Cardiac fibroblast (primary cell): Measurements from ENCODE around the gene POLD4.

ENCODE experiments used
- DNase-seq, 2 donors: peaks; one replicate each; pipeline versions ENCODE4 v3.0.0 to v3.0.0-alpha.2; 2010; ENCODE audit warnings: low read depth in 2 of 2
- H3K4me3 ChIP-seq, 2 donors: replicated peaks in 1 of 2; 1 replicate in 1 of 2; 2 replicates in 1 of 2; pipeline ENCODE4 v1.5.1; 2011; ENCODE audit warnings: low read depth in 2 of 2, low read length in 2 of 2, mild to moderate bottlenecking in 2 of 2, moderate library complexity in 1 of 2
- CTCF ChIP-seq: IDR thresholded peaks from one replicate; pipeline ENCODE4 v1.5.1; 2011; ENCODE audit warnings: low read depth, mild to moderate bottlenecking, low read length, inconsistent platforms

The POLD4 gene

GRCh38 chr11:67376873-67377808 lies 23.8 kb upstream of the POLD4 start:
- no peak for DNase-seq
- TF ChIP-seq CTCF = no peak
- H3K4me3 ChIP-seq = no peak overlapping the region

DNA sequence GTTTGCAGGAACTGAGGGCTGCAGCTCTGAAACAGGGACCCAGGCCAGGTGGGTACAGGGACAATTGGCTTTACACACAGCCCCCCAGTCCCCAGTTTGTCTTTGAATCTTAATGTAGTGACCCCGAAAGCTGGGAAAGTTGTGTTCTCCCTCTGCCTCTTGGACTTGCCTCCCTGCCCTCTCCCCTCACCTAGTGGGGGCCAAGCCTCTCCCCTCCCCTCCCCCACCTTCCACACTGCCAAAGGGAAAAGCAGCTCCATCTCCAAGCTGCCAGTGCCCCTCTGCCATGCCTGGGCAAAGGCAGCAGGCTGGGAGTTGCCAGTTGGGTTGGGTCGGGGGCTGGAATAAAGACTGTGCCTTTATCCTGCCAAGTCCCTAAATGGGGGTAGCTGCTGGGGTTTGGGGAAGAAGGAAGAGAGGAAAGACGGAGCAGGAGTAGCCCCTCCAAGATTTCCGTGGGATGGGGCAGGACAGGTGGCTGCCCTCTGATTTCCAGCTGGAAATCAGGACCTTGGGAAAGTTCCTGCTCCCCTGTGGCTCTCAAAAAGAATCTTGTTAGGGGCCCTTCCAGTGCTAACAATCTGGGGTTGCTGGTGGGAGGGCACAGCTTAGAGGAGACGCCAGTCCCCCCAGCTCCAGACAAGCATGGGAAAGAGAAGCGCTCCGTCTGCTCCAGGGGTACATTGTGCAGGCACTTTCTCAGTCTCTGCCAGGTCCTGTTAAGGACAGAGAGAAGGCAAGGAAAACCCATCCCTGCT lies 22.9 kb upstream of the POLD4 start:
- no peak for TF ChIP-seq CTCF
- DNase-seq = no peak

DNA sequence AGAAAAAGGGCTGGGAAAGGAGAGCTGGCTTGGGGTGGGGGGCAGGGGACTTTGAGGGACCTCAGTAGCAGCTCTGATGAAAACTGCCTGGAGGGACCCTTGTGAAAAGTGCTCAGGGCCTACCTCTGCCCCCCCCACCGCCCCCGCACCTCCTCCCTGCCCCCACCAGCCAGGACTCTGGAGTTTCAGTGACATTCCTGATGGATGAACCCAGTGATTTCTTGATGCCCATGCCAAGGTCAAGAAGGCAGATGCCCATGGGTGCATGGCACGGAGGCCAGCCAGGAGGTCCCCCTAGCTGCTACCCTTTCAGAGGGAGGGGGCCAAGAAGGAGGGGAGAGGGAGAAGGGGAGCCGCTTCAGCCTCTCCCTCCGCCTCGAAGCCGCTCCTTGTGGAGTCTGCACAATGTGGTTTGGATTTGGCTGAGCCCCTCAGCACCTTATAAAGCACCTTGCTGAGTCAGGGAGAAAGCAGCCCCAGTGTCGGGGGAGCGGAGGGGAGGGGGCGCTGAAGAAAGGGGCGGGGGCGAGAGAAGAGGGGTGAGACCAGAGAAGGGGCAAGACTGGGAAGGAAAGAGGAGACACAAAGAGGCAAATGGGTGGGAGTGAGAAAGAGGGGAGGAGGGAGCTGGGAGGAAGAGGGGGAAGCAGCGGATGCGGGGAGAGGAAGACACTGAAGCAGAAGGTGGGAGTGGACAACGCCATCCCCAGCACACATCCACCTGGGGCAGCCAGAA lies 22.1 kb upstream of the POLD4 start:
- H3K4me3 ChIP-seq = no peak overlapping the region

More for the DNA sequence above, 22.9 kb upstream of the POLD4 start:
- H3K4me3 ChIP-seq = no peak overlapping the region

DNA sequence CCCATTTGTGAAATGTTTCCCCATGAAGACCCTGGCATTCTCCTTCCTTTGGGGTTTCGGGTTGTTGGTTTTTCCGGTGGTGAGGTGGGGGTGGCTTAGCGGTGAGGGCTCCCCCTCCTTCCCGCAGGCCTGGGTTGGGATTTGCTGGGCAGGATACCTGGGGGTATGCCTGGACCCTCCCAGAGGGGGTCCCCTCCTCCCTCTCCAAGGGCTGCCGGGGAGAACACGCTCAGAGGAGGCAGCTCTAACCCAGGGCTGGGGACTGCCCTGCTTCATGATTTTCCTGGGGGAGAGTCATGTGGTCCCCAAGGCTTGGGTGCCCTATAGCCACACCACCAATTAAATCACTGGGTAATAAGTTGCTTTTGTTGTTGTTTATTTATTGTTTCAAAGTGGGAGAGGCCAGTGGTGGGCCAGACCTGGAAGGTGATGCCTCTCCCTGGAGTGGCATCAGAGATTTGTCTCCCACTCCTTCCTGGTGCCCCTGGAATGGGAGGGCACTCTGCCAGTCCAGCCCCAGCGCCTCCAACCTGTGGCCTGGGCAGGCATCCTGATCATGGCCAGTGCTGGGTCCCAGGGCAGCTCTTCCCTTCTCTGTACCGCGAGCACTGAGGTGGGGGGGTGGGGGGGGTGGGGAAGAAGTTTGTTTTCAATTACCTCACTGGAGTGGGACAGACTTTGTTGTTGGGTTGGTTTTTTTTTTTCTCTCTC lies 21.4 kb upstream of the POLD4 start:
- TF ChIP-seq CTCF = no peak
- peak overlapping the region; percentile 48 to 69 for H3K4me3 ChIP-seq
- DNase-seq = peak in 1 of 2 donors; percentile 36

More for the DNA sequence above, 22.1 kb upstream of the POLD4 start:
- no peak for TF ChIP-seq CTCF
- DNase-seq = no peak

DNA sequence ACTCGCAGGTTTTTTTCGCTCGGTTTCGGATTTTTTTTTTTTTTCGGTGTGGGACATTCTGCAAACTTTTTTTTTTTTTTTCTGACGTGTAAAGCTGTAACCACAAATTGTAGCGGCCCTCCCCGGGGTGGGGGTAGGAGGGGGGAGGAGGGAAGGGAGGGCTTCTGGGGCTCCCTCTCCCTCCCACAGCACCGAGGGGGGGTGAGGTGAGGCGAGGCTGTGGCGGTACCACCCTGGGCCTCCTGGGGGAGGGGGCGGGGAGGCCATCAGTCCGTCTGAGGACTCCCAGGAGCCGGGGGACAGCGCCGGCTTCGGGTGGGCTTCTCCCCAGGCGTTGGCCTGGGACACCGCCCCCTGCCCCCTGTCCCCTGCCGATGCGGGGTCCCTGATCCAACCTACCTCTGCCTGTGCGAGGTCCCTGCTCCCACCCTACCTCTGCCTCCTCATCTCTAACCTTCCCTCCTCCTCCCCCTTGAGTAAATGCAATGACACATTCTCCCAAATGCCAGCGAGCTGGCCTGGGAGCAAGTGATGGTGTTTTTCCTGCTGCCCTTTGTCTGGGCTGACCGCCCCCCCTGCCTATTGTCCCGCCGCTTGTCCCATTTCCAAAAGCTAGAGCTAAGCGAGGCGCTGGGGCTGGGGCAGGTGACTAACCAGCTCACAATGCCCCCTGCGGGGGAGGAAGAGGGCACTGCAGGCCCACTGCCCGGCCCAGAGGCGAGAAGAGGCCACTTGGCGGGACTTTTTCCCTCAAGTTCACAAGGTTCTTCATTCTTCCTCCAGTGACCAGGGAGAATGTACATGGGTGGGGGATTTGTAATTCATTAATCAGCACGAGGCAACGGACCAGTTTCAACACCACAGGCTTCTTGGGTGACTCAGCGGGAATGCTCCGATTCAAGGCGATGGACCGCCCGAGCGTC lies 20.6 kb upstream of the POLD4 start:
- peak overlapping the region; percentile 48 to 69 for H3K4me3 ChIP-seq
- TF ChIP-seq CTCF = peak; percentile 29
- DNase-seq = peak; percentile 97 to 98
